HG03442 (cell line): ENCODE results near the gene PPM1J.
A peak's percentile ranks its signal among the peaks of the same experiment; 100 is the strongest.

Experiments used
- ATAC-seq: cut with Tn5 transposase; IDR thresholded peaks from one replicate; pipeline ENCODE4 v1.9.1; 2021; ENCODE audit warnings: mild to moderate bottlenecking, moderate library complexity; ENCODE audit not compliant: unreplicated experiment

The PPM1J gene

GRCh38 chr1:112689196-112689841, 25.8 kb downstream of the PPM1J start:
- no peak for ATAC-seq

DNA sequence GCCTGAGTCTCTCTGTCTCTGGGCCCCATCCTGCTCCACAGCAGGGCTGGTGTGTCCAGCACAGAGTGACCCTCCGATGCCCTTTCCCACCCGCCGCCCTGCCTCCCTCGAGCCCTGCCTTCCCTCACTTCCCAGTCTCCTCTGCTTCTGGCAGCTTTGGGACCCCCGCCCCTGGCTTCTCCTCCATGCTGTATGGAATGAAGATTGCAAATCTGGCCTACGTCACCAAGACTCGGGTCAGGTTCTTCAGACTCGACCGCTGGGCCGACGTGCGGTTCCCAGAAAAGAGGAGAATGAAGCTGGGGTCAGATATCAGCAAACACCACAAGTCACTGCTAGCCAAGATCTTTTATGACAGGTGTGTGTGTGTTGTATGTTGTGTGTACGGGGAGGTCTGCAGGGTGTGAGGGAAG, 26.3 kb downstream of the PPM1J start:
- no peak for ATAC-seq

DNA sequence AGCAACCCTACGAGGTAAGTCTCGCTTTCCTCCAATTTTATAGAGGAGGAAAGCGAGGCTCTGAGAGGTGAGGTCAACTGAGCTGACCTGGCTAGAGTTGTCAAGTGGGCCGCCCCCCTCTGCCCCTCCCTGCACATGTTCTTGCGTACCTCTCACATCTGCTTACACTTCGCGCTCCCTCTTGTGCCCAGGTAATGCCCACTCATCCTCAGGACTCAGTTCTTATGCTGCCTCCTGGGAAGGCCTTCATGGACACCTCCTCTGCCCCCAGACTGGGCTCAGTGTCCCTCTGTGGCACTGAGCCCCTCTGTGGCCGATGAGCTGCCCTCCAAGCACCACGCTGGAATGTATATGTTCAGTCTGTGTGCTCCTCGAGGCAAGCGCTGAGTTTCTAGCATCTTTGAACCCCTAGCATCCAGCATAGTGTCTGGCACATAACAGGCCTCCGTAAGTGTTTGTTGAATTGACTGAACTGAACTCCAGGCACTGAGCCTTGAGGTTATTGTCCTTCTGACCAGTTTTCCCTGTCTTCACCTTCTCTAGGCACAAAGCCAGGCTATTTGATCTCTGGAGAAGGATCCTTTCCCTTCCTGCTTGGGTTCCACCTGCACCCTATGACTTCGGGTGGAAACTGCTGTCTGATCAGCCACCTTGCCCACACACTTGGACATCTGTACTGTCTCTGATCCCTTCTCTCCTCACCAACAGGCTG, 27.2 kb downstream of the PPM1J start:
- ATAC-seq = no peak

DNA sequence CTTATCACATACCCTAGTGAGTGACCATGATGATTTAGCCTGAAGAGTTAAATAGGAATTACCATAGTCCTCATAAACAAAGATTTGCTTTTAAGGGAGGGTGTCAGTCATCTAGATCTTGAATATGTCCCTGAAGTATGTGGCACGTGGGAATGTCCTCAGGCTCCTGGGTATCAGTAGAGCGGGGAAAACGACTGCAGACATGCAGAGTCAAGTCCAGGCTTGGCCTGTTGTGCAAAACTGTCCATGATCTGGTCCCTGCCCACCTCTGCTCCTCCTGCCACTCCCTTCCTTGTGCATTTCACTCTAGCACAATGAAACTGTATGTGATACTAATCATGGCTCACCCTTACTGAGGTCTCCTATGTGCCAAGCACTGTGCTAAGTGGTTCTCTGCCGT, 27.8 kb downstream of the PPM1J start:
- no peak for ATAC-seq

- ATAC-seq = no peak
Measured at GRCh38 chr1:112686835-112687234, 28.3 kb downstream of the PPM1J start.

DNA sequence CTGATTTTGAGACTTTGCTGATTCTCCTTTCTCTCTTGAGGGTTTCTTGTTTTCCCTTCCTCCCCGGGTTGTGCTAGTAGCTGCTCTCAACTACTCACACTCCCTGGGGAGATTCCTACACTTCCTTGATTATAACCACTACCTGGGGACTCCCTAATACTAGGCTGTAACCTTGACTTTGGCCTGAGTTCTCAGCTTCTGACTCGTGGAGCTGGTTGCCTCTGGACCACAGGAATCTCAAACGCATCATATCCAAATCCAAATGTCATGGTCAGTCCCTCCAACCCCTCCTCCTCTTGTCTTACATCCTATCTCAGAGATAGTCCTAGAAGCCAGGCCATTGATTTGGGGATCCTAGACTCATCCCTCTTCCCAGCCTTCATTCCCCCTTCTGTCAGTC, 28.7 kb downstream of the PPM1J start:
- ATAC-seq = no peak

- no peak for ATAC-seq
Measured at GRCh38 chr1:112685913-112686312, 29.2 kb downstream of the PPM1J start.

GRCh38 chr1:112678605-112679004, 36.5 kb downstream of the PPM1J start:
- ATAC-seq = no peak

DNA sequence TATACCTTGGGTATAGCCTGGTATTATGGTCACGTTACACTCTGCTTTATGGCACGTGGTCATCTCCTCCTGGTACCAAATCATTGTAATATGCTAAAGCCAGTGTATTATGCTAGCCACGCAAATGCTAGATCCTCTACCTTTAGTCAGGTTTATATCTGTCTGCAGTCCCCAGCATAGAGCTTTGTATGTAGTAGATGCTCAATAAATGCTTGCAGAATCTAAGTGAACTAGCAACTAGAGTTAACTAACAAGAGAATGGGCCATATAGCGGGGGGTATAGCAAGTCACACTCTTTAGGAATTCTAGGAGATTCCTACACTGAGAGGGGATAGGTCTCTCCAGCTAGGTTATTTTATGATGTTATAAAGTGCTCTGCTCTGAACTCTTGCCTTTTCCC, 37.6 kb downstream of the PPM1J start:
- no peak for ATAC-seq

DNA sequence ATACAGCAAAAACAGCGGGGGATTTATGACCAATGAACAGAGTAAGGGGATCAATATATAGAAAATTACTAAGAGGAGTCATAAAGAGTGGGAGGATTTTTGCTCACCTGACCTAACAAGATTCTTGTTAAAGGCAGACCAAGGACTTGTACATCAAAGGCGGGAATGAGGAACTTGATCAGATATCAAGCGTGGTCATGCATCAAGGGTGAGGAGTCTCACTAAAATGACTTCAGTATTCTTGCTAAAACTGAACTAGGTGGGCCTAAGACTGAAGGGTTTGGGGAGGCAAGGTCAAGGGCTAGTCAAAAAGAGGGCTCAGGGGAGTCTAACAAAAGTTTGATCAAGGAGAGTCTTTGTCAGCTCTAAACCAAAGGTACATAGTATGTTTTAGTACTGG, 38.6 kb downstream of the PPM1J start:
- ATAC-seq = no peak

DNA sequence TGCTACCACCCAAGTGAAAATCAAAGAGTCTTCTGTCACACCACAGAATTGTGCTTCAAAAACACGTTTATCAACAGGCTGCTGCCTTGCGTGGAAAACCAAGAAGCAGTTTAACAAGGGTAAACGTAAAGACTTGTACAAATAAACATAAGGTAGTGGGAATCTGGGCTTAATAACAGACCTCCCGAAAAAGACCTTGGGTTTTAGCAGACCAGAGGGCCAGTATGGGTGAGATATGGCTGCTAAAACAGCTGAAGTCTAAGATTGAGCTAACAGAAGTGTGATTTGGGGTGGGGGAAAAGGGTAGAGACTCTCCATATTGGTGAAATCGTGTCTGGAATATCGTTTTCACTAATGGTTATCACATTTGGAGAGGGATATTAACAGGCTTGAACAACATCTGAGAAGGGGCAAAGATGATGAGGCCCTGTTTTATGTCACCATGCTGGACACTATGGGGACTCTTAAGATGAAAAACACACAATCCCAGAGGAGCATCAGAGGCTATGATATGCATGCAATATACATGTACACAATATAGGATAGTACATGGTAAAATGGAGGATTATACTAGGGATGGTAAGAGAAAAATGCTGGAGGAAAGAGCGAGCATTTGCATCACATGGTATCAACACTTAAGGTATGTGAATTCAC, 39.3 kb downstream of the PPM1J start:
- no peak for ATAC-seq

DNA sequence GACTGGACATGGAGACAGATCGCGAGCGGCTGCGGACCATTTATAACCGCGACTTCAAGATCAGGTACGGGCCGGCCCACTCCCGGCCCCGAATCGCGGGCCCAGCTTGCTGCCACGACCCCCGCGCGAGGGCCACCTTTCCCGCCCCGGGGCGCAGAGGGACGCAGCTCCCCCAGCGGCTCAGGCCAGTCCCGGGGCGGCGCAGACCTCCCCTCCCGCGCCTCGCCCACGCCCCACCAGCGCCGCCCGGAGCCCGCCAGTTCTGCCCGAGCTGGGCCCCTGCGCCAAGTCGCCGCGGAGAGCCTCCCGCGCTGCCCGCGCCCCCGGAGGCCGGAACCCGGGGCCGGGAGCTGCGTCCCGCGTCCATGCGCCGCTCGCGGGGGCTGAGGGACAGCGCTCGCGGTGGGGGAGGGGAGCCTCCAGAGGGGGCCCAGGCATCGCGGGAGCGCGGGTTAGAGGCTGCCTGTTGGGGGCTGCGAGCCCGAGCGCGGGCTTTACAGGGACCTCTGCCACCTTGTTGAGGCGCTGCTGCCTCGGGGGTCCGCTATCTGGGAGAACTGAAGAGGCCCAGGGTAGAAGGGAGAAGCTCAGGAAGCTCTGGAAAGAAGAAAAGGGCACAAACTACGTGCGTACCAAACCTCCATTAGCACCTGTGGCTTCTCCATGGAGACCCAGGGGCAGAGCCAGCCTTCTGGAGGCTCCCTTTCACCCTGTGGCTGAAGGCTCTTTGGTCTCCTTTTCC, 40.0 kb downstream of the PPM1J start:
- peak; percentile 47 for ATAC-seq

DNA sequence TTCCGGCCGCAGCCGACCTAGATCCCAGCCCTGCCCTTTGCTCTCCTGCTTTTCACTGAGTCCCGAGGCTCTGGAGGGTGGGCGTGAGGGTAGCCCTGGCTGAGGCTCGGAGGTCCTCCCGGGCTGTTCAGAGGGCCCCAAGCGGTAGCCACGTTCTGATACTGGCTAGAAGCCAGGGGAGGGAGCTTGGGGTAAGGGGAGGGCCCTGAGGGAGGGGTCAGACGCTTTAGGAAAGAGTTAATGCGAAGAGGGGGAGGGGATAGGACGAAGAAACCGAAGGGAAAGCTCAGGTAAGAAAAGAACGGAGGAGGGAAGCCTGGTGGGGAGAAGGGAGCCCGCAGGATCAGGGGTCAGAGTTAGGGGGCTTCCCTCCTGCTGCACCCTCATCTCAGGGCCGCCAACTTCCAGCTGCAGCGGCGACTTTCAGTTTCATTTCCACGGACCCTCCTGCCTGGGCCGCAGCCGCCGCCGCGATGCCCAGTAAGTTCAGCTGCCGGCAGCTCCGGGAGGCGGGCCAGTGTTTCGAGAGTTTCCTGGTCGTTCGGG, 40.6 kb downstream of the PPM1J start, which contains the start of gene MOV10:
Gene MOV10 (plus strand): TSS at position 220 of the 546 bp plus-strand sequence. CDS start 254 bp downstream, at position 474.
- ATAC-seq = peak; percentile 45

DNA sequence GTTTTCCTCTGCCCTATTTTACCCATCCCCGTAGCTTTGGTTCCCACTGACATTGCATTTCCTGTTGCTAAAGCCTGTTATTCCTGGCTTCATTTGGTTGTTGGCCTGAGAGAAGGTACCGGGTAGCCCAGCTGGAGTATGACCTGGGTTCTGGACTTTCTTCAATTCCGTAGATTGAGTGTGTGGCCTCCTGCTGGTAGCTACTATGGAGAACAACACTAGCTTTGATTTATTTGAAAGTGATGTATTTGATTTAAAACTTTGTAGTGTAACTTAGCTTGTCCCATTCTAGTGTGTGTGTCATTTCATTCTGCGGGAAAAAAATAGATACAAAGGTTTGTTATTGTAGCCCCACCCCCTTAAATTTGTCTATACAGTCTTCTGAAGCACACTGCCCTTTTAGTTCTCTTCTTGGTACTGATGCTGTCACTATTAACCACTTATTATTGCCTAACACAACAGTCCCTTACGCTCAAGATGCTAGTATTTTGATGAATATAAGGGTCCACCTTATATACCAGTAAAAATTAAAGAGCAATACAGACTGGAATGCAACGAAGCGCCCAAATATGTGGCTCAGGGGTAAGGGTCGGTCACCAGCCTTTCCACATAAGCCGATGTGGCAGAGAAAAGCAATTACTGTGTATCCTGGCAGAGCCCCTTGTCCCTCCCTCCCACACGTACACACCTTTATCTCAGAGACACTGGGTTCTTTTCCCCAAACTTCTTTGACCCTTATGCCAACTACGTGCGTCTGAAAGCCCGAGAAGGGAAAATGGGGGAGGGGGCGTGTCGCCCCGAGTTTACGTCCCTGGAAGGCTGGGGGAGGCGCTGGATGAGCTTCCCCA, 41.3 kb downstream of the PPM1J start:
- peak; percentile 4 for ATAC-seq

GRCh38 chr1:112672842-112673241, 42.3 kb downstream of the PPM1J start:
- no peak for ATAC-seq

DNA sequence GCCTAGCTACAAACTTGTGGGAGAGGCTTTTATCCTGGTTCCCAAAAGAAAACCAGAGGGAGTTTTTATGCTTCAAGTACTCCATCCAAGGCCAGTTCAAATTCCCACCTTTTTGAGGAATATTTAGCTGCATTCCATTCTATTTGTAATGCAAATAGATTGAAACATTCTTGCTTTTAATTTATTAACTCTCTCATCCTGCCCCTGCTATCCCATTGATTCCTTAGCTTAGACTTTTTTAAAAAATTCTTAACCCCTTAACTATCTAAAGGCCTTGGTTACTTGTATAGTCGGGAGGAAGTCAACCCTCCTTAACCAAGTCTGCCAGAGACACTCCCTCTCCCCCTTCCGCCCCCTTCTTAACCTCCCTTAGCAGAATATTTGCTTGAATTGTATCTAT, 43.1 kb downstream of the PPM1J start:
- ATAC-seq = no peak

GRCh38 chr1:112666946-112667345, 48.2 kb downstream of the PPM1J start:
- ATAC-seq = no peak

DNA sequence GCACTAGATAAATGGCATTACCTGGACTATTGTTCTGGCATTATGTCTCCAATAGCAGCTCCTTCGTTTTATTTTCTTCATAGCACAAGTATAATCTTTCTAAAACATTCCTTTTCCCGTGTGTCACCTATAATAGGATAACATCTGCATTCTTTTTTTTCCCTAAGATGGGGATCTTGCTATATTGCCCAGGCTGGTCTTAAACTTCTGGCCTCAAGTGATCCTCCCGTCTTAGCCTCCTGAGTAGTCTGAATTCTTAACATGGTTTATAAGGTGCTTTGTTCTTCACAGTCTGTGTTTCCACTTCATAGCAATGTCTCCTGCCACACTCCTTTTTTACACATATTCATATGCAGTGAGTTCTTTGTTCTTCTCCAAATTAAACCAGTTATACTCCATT, 49.3 kb downstream of the PPM1J start:
- no peak for ATAC-seq
